DOHH2 (cell line): Measurements from ENCODE around the gene DYNC2H1.
"Not testable (repeated sequence)": the region's sequence is repeated elsewhere in the genome, so short reads cannot be mapped to it uniquely, and the experiment has no call there.

Experiments
- H3F3A ChIP-seq: fragments of 200-600 bp; sonication (generic), shearing (Covaris generic); 2 replicates; pipeline ENCODE4 v1.6.0; 2016; ENCODE audit warnings: antibody characterized with exemption, mild to moderate bottlenecking; ENCODE audit not compliant: control insufficient read depth, insufficient read depth
- H3K27ac ChIP-seq: fragments of 200-600 bp; sonication (generic); 2 replicates; pipeline ENCODE4 v1.5.1; 2014; ENCODE audit warnings: low read depth, mild to moderate bottlenecking, low read length, moderate library complexity
- H3K27me3 ChIP-seq: fragments of 200-600 bp; sonication (generic); 2 replicates; pipeline ENCODE4 v1.6.1; 2014; ENCODE audit warnings: mild to moderate bottlenecking, low read length, mixed read lengths; ENCODE audit not compliant: control insufficient read depth
- H3K36me3 ChIP-seq: fragments of 200-600 bp; sonication (generic); 2 replicates; pipeline ENCODE4 v1.6.1; 2014; ENCODE audit warnings: mild to moderate bottlenecking, low read length, moderate library complexity, mixed read lengths; ENCODE audit not compliant: control insufficient read depth
- H3K4me1 ChIP-seq: fragments of 200-600 bp; sonication (generic); 2 replicates; pipeline ENCODE4 v1.6.1; 2014; ENCODE audit warnings: mild to moderate bottlenecking, low read length, mixed read lengths; ENCODE audit not compliant: control insufficient read depth
- H3K4me2 ChIP-seq: fragments of 200-600 bp; sonication (generic); 2 replicates; pipeline ENCODE4 v1.6.0; 2014; ENCODE audit warnings: mild to moderate bottlenecking, low read length, moderate library complexity
- H3K4me3 ChIP-seq: fragments of 200-600 bp; sonication (generic); 2 replicates; pipeline ENCODE4 v1.5.1; 2014; ENCODE audit warnings: mild to moderate bottlenecking, low read length, mixed read lengths
- H3K79me2 ChIP-seq: fragments of 200-600 bp; sonication (generic); 2 replicates; pipeline ENCODE4 v1.6.1; 2014; ENCODE audit warnings: mild to moderate bottlenecking, low read length, mixed read lengths; ENCODE audit not compliant: control insufficient read depth
- H3K9me2 ChIP-seq: fragments of 200-600 bp; sonication (generic); replicated peaks from 2 replicates; pipeline ENCODE4 v1.6.1; 2014; ENCODE audit warnings: mild to moderate bottlenecking, low read length, mixed read lengths; ENCODE audit not compliant: control insufficient read depth
- H3K9me3 ChIP-seq: fragments of 200-600 bp; sonication (generic); 2 replicates; pipeline ENCODE4 v1.6.1; 2014; ENCODE audit warnings: antibody characterized with exemption, low read length, mixed read lengths; ENCODE audit not compliant: control insufficient read depth, insufficient read depth
- H4K20me1 ChIP-seq: fragments of 200-600 bp; sonication (generic); 2 replicates; pipeline ENCODE4 v1.6.0; 2014; ENCODE audit warnings: low read depth, mild to moderate bottlenecking, antibody characterized with exemption, low read length, moderate library complexity; ENCODE audit not compliant: control insufficient read depth, insufficient read depth
- EZH2phosphoT487 ChIP-seq: fragments of 200-600 bp; sonication (generic); IDR thresholded peaks from 2 replicates; pipeline ENCODE4 v1.6.1; 2017; ENCODE audit warnings: borderline replicate concordance, mild to moderate bottlenecking, antibody characterized with exemption, low read length, moderate library complexity, mixed read lengths
- TF ChIP-seq, protein P1 (sequence below): fragments of 200-600 bp; sonication (generic); IDR thresholded peaks from one replicate; pipeline ENCODE4 v1.5.1; 2014; ENCODE audit warnings: antibody characterized with exemption, mild to moderate bottlenecking, low read depth, low read length; ENCODE audit not compliant: poor library complexity, severe bottlenecking

The DYNC2H1 gene

DNA sequence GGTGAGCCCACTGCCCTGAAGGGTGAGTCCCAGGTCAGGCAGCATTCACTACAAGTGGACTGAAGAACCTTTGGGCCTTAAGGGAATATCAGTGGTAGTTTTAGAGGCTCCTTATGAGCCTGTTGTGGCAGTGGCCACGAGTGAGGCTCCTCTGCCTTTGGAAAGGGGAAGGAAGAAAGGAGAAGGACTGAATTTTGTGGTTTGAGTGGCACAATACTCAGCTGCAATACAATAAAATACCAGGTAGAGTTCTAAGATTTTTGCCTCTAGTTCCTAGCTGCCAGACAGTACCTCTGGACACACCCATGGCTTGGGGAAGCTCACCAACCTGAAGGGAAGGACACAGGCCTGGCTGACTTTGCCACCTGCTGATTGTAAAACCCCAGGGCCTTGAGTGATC is 260.9 kb downstream of the DYNC2H1 start:
- Histone ChIP-seq H3F3A (no peaks in the 10 kb centered on the region), H3K27ac (no peak overlapping the region), H3K4me3 (no peak overlapping the region), H3K4me1 (no peaks in the 10 kb centered on the region), H3K79me2 (no peaks in the 10 kb centered on the region), H3K9me3 (peaks cover 4% of the 10 kb centered on the region), H3K27me3 (no peaks in the 10 kb centered on the region), H4K20me1 (no peaks in the 10 kb centered on the region), H3K36me3 (no peaks in the 10 kb centered on the region), H3K9me2 (no peaks in the 10 kb centered on the region), H3K4me2 (no peak overlapping the region)
- TF ChIP-seq EZH2phosphoT487: no peak
- TF ChIP-seq, protein P1, sequence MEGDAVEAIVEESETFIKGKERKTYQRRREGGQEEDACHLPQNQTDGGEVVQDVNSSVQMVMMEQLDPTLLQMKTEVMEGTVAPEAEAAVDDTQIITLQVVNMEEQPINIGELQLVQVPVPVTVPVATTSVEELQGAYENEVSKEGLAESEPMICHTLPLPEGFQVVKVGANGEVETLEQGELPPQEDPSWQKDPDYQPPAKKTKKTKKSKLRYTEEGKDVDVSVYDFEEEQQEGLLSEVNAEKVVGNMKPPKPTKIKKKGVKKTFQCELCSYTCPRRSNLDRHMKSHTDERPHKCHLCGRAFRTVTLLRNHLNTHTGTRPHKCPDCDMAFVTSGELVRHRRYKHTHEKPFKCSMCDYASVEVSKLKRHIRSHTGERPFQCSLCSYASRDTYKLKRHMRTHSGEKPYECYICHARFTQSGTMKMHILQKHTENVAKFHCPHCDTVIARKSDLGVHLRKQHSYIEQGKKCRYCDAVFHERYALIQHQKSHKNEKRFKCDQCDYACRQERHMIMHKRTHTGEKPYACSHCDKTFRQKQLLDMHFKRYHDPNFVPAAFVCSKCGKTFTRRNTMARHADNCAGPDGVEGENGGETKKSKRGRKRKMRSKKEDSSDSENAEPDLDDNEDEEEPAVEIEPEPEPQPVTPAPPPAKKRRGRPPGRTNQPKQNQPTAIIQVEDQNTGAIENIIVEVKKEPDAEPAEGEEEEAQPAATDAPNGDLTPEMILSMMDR: no peak

DNA sequence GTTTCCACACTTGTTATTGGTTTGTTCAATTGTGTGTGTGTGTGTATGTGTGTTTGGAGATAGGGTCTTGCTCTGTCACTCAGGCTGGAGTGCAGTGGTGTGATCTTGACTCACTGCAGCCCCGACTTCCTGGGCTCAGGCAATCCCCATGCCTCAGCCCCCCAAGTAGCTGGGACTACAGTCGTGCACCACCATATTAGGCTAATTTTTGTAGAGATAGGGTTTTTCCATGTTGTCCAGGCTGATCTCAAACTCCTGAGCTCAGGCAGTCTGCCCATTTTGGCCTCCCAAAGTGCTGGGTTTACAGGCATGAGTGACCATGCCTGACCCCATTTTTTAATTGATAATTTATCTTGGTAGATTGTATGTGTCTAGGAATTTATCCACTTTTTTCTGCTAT is 263.7 kb downstream of the DYNC2H1 start:
- H3K27ac ChIP-seq: no peak overlapping the region
- H3K9me3 ChIP-seq: peaks cover 4% of the 10 kb centered on the region
- no peaks in the 10 kb centered on the region for H3K79me2 ChIP-seq
- H3K4me3 ChIP-seq: no peak overlapping the region
- H3K4me1 ChIP-seq: no peaks in the 10 kb centered on the region
- no peaks in the 10 kb centered on the region for H3K27me3 ChIP-seq
- TF ChIP-seq, protein P1: no peak
- TF ChIP-seq EZH2phosphoT487: no peak
- H3K36me3 ChIP-seq: no peaks in the 10 kb centered on the region
- no peak overlapping the region for H3K4me2 ChIP-seq
- H3F3A ChIP-seq: no peaks in the 10 kb centered on the region
- no peaks in the 10 kb centered on the region for H4K20me1 ChIP-seq
- H3K9me2 ChIP-seq: no peaks in the 10 kb centered on the region

DNA sequence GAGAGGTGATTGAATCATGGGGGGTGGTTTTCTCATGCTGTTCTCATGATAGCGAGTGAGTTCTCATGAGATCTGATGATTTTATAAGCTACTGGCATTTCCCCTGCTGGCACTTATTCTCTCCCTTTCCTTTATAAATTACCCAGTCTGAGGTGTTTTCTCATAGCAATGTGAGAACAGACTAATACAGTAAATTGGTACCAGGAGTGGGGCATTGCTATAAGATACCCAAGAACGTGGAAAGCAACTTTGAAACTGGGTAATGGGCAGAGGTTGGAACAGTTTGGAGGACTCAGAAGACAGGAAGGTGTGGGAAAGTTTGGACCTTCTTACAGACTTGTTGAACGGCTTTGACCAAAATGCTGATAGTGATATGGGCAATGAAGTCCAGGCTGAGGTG is 265.0 kb downstream of the DYNC2H1 start:
- not testable (repeated sequence) for H3K4me1 ChIP-seq, H3K36me3 ChIP-seq, H3K4me3 ChIP-seq, H3K9me2 ChIP-seq, H3K9me3 ChIP-seq, H3K27ac ChIP-seq, H3F3A ChIP-seq, H3K27me3 ChIP-seq, H3K79me2 ChIP-seq, H3K4me2 ChIP-seq, H4K20me1 ChIP-seq

DNA sequence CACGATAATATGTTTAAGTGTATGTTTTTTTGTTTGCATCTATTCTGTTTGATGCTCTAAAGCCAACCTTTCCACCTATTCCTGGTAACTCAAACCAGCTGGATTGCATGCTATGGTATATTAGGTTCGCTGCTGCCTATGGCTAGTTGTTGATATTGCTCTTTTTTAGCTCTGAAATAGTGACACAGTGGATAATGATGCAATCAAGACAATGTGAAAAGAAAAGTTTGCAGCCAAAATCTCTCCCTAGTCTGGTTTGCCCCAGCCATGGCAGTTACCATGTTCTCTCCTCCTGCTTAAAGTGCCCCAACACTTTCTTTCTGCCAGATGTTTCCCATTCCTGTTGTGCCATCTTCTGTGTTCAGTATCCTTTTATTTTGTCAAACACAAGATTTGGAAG is 269.7 kb downstream of the DYNC2H1 start:
- no peaks in the 10 kb centered on the region for H3F3A ChIP-seq
- H3K9me3 ChIP-seq: peaks cover 4% of the 10 kb centered on the region
- no peak overlapping the region for H3K27ac ChIP-seq
- no peaks in the 10 kb centered on the region for H3K79me2 ChIP-seq
- H3K4me3 ChIP-seq: no peak overlapping the region
- H3K4me1 ChIP-seq: no peaks in the 10 kb centered on the region
- TF ChIP-seq EZH2phosphoT487: no peak
- H4K20me1 ChIP-seq: no peaks in the 10 kb centered on the region
- no peaks in the 10 kb centered on the region for H3K36me3 ChIP-seq
- no peaks in the 10 kb centered on the region for H3K27me3 ChIP-seq
- no peaks in the 10 kb centered on the region for H3K9me2 ChIP-seq
- no peak overlapping the region for H3K4me2 ChIP-seq
